NCI-H1105 (cell line): Measurements from ENCODE around the gene WDR38.
A peak's percentile ranks its signal among the peaks of the same experiment; 100 is the strongest.
"Not testable (repeated sequence)": the region's sequence is repeated elsewhere in the genome, so short reads cannot be mapped to it uniquely, and the experiment has no call there.

ENCODE experiments used
- DNase-seq: peaks from one replicate; lab custom pipeline; 2025; lab: John Stamatoyannopoulos, UW

The WDR38 gene

GRCh38 chr9:124834591-124834990 lies 18.7 kb upstream of the WDR38 start:
- DNase-seq = no peak

DNA sequence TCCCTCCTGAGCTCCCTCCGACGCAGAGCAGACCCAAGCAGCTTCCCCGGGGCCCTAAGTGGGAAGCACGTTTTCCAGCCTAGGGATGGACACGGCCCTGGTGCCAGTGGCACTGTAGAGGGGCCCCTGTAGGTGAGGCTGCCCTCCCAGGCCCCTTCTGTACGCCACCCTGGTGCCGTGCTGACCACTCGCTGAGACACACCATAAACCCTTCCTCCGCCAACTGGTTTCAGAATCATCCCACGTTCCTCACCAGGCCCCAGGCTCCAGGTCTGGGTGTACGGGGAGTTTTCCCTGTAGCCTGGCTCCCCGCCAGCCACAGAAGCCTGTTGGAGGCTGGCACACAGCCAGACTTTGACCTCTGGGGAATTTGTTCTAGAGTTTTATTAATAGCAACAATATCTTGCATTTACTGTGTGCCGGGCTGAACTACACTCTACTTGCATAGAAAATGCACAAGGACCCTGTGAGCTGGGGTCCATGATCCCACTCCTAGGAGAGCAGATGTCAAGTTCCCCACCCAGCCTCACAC lies 18.2 kb upstream of the WDR38 start:
- peak; percentile 76 for DNase-seq

GRCh38 chr9:124838132-124838531 lies 15.1 kb upstream of the WDR38 start:
- DNase-seq = not testable (repeated sequence)

GRCh38 chr9:124838567-124839275 lies 14.5 kb upstream of the WDR38 start:
- DNase-seq = not testable (repeated sequence)

- no peak for DNase-seq
Measured at GRCh38 chr9:124839612-124840299, 13.5 kb upstream of the WDR38 start.

GRCh38 chr9:124840300-124840833 lies 12.9 kb upstream of the WDR38 start:
- no peak for DNase-seq

DNA sequence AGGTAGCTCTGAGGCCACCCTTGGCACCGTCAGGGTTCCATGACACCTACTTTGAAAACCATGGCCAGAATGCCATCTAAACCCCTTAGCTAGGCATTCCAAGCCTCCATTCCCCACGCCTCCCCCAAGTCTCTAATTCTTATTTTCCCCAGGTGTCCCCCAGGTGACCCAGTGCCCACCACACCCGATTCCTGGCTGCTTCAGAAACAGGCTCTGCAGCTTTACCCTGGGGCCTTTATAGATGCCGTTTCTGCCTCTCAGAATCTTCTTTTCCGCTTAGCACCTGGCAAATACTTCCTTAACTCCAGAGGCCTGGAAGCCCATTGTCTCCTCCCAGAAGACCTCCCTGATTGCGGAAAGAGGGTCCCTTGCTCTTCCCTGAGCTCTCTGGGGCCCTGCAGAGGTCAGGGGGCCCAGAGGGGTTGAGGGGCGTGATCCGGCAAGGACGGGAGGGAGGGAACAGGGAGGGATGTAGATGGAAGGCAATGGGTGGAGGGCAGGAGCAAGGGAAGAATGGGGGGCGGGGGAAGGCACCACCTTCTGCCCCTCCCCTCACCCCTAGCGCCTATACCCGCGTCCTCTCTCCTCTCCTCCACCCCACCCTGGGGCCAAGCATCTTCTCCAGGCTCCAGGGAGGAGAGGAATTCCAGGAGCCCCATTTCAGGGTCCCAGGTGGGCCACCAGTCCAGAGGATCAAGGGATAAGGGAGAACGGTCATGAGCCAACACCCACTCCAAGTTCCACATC lies 12.0 kb upstream of the WDR38 start:
- no peak for DNase-seq

- no peak for DNase-seq
Measured at GRCh38 chr9:124843456-124844034, 9.7 kb upstream of the WDR38 start.

GRCh38 chr9:124844291-124844690 lies 9.0 kb upstream of the WDR38 start:
- DNase-seq = no peak

DNA sequence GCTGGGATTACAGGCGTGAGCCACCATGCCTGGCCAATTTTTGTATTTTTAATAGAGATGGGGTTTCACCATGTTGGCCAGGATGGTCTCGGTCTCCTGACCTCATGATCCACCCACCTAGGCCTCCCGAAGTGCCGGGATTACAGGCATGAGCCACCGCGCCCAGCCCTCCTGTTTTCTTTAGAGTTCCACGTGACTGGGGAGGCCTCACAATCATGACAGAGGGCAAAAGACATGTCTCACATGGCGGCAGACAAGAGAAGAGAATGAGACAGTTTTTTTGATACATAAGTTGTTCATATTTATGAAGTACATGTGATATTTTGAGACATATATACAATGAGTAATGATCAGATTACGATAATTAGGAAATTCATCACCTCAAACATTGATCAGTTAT lies 6.8 kb upstream of the WDR38 start:
- DNase-seq = not testable (repeated sequence)

GRCh38 chr9:124846969-124847368 lies 6.3 kb upstream of the WDR38 start:
- no peak for DNase-seq

DNA sequence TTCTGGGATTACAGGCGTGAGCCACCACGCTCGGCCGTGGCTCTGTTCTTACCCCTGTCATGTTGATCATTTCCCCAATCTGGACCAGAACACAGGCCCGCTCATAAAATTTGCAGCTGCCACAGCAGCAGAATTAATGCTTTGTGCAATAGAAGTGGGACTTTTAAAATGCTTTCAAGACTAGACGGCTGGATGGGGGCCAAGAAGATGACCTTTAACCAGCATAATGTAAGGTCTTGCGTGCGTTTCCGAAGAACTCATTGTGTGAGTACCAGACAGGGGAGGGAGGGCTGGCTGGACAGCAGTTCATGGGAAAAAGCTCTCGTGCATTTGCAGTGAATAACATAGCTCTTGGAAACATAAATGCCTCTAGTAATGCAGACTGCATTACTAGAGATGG lies 3.5 kb upstream of the WDR38 start:
- no peak for DNase-seq

GRCh38 chr9:124852121-124852828 lies 985 bp upstream of the WDR38 start:
- DNase-seq = no peak

DNA sequence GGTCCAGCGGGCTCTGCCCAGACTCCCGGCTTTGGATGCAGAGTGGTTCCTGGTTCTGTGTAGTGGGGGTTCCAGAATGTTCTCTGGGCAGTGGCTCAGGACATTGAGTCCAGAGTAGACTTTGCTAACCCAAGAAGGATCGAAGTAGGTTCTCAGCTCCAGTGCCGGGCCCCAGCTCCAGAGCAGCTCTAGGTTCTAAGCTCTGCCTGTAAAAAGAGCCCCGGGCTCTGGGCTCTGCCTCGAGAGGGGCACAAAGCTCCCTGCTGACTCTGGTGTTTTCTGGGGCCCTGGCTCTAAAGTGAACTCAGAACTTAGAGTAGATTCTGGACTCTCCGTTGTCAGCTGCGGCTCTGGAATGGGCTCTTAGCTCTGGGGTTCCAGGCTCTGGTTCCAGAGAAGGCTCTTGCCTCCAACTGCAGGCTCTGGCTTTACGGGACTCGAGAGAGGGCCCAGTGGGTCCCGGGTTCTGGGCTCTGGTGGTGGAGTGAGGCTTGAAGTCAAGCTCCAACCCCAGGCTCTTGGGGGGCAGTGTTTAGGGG lies 414 bp downstream of the WDR38 start:
- DNase-seq = no peak

- no peak for DNase-seq
Measured at GRCh38 chr9:124854161-124854560, 901 bp downstream of the WDR38 start.

- no peak for DNase-seq
Measured at GRCh38 chr9:124854822-124855221, 1.6 kb downstream of the WDR38 start.

- DNase-seq = no peak
Measured at GRCh38 chr9:124855566-124855943, 2.3 kb downstream of the WDR38 start.

- no peak for DNase-seq
Measured at GRCh38 chr9:124855944-124856765, 2.9 kb downstream of the WDR38 start.

DNA sequence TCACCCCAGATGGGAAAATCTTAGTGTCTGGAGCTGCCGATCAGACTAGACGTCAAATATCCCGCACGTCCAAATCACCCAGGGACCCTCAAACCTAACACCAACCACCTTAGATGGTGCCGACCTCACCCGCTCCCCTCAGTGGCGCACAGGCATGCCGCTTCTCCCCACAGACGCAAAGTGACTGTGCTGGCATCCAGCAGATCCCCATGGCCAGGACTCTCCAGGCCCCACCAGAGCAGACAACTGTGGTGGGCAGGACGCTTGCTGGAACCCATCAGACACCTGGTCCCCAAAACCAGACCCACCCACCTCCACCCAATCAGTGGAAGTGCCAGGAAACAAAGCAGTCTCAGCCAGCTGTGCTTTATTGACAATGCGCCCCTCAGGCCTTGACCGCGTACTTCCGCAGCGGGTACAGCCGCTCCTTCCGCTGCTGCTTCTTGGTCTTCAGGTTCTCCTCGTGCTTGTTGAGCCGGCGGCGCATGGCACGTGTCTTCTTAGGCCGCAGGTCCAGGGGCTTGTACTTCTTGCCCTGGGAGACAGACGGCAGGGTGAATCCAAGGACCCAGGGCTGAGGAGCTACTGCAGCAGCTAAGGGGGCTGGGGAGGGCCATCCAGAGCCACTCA lies 4.4 kb downstream of the WDR38 start:
- DNase-seq = no peak
